HG03378 (cell line): ENCODE measurements around the gene KLK15.
A peak's percentile ranks its signal among the peaks of the same experiment; 100 is the strongest.
"Not testable (repeated sequence)": the region's sequence is repeated elsewhere in the genome, so short reads cannot be mapped to it uniquely, and the experiment has no call there.

Experiments
- ATAC-seq: cut with Tn5 transposase; IDR thresholded peaks from one replicate; pipeline ENCODE4 v1.9.1; 2021; ENCODE audit warnings: mild to moderate bottlenecking, moderate library complexity; ENCODE audit not compliant: unreplicated experiment

Gene KLK15

DNA sequence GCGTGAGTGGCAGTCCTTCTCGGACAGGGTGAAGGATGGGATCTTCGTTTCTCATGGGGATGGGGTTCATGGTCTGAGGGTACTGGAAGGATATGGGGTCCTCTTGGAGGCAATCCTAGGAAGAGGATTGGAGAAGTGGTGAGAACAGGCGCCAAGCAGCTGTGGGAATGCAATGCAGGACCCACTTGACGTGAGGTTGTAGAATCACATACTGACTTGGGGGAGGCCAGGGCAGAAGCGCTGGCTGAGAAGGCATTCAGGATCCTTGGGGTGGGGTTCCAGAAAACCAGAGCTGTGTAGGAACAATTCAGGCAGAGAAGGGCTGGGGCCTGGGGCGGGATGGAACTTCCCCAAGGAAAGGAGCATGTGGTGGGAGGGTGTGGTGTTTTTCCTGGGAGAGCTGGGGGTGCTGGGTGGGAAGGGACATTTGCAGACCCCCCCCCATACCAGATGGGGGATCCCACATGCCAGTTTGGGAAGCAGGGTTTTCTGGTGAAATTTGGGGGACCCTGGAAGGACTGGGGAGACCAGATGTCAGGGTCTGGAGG lies 10.6 kb downstream of the KLK15 start:
- ATAC-seq: no peak

GRCh38 chr19:50821622-50822021 lies 11.8 kb downstream of the KLK15 start:
- ATAC-seq: no peak

GRCh38 chr19:50821248-50821612 lies 12.1 kb downstream of the KLK15 start:
- no peak for ATAC-seq

DNA sequence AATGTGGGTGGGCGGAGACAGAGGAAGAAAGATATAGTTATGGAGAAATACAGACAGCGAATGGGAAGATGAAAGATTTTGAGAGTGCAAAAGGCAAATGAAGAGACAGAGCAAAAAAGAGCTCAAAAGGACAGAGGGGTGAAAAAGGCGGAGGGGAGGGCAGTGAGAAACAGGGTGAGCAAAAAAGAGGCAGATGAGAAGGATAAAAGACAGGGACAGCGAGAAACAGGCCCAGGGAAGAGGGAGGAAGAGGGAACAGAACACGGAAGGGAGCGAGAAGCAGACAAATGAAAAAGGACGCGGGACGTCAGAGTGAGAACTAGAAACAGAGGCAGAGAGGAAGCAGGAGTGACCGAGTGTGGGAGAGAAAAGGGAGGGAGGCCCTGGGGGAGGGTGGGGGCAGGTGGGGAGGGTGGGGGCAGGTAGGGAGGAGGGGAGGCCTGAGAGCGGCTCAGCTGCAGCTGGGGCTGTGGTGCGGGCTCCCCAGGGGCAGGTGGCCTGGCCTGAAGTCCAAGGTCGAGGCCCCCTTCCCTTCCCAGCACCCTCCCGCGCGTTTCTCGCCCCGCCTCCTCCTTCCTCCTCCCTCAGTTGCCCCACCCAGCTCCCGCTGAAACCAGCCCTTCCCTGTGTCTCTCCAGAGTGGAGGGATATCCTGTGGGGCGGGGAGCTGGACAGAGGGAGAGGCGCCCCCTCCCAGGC lies 12.7 kb downstream of the KLK15 start:
- no peak for ATAC-seq

GRCh38 chr19:50820086-50820485 lies 13.3 kb downstream of the KLK15 start:
- ATAC-seq: no peak

GRCh38 chr19:50819636-50820035 lies 13.7 kb downstream of the KLK15 start:
- no peak for ATAC-seq

- ATAC-seq: no peak
Measured at GRCh38 chr19:50818859-50819472, 14.4 kb downstream of the KLK15 start.

DNA sequence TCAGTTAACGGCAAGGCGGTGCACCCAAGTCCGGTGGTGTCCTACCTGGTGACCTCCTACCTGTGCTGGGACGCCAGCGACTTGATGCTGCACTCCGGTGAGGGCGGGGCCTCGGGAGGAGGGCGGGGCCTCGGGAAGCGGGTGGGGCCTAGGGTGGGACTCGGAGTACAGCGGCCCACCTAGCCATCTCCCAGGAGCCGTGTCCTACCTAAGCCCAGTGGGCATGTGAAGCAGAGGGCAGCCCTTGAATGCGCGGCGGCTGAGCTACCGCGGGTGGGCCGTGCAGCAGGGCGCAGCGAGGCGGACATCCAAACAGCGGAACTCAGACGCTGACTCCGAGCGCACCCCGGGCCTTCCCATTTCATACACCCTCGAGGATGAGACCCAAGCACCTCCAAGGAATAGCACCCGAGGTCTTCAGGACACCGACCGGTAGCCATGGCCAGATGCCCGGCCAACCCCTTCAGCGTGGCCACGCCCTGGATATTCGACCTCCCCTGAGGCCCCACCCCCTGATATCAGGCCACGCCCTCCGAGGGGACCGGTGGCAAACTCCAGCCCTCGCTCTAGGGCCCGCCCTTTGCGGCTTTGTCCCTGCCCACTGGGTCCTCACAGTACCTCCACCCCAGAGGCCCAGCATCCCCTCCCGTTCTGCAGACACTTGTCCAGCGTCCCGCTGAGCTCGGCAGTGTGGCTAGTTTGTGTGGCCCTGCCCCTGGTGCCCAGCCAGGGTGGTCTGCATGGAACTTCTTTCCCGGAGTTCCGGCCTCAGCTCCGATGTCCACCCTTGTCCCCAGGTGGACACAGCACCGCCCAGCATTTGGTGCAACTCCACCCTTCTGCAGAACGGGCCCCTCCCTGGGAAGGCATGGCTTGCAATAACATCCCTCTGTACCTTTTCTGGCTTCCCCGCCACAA lies 15.2 kb downstream of the KLK15 start:
- peak; percentile 34 for ATAC-seq

GRCh38 chr19:50815439-50815838 lies 17.9 kb downstream of the KLK15 start:
- ATAC-seq: no peak

GRCh38 chr19:50814883-50815282 lies 18.5 kb downstream of the KLK15 start:
- no peak for ATAC-seq

DNA sequence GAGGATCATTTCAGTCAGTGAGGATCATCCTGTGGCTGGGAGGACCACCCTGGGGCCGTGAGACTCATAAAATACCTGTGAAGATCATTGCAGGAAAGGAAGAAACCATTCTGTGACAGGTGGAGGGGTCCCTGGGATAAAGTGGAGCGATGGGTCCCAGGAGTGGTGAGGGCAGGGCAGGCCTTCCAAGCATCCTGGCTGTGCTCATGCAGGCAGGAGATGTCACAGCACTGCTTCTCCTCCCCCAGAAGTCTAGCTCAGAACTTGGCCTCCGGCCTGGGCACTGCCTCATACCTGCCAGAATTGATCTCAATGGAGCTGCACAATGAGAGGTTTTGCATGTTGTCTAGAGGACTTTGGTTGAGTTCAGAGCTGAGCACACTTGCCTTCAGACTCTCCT lies 20.9 kb downstream of the KLK15 start:
- ATAC-seq: no peak

- ATAC-seq: not testable (repeated sequence)
Measured at GRCh38 chr19:50811622-50812238, 21.6 kb downstream of the KLK15 start.

DNA sequence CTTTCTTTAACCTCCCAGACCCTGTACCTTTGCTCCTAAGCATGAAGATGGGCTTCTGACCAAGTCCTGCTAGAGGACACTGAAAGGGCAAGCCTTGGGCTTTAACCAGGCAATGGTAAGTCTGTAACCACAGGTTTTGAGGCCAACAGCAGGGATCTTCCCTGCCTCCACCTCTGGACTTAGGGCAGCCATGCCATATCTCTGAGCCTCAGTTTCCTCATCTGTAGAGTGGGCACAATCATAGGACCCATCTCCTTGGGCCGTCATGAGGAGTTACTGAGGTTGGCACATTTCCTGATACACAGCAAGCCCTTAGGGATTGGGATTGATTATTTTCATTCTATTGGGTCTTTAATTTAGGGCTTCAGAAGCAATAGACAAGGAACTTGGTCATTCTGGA lies 24.5 kb downstream of the KLK15 start:
- no peak for ATAC-seq

DNA sequence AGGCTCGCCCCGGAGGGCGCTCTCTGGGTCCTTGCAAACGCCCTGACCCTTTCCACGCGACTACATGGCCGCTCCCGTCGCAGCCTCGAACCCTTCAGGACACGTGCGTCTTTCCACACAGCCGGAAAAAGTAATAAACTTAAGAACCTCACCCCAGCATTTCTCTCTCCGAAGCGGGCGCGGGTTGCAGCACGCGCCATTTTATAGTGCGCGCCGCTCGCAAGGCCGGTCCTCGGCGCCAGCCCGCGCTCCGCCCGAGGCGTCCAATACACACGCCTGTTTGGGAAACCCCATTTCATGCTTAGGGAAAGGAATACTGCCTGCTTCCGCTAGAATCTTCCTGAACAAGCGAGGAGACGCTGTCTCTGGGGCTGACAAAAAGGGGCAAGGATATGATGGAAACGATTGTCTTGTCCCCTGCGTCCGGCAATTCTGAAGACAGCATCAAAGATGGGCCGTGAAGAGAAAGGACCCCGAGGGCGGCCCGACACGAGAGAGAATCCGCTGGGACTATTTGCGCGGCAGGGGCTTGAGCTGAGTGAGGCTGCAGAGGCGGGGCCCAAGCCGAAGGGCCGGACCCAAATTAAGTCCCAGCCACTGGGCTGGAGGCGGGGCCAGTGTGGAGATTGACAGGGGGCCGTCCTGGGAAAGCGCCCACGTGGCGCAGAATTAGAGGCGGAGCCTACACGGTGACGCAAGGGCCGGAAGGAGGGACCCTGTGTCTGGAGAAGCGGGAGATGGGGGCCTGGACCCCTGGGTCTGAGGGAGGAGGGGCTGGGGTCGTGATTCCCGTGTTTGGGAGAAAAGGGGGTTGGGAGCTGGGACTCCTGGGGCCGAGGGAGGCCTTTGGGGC lies 28.7 kb downstream of the KLK15 start:
- peak; percentile 77 for ATAC-seq

DNA sequence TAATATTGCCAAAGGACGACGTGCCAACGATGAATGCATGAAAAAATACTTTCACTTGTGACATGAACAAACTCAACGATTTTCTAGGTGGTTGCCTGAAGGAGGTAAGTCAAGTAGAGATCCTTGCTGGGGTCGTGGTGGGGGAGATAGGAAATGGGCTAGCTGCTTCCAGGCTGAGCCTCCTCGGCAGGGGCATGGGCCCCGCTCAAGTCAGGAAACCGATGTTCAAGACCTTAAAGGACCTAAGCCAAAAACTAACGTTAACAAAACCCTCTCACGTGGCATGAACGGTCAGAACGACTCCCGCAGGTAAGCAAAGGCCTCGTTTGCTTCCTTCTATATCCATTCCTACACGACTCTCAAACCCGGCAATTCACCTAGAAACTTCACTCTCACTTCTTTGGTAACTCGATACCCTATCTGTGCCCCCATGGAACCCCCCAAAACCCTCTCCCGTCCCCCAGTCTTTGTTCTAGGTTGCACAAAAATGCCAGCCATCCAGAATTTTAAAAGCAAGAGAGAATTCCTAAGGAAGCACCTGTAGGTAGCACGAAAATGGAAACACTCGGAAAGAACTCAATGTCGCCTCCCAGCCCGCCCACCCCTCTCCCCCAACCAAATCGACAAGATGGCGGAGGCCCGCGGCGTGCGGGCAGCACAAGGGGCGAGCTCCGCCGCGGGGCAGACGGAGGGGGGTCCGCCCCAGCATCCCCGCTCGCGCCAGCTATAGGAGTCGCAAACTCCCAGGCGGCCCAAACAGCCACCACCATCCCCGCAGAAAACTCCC lies 29.5 kb downstream of the KLK15 start:
- ATAC-seq: no peak

DNA sequence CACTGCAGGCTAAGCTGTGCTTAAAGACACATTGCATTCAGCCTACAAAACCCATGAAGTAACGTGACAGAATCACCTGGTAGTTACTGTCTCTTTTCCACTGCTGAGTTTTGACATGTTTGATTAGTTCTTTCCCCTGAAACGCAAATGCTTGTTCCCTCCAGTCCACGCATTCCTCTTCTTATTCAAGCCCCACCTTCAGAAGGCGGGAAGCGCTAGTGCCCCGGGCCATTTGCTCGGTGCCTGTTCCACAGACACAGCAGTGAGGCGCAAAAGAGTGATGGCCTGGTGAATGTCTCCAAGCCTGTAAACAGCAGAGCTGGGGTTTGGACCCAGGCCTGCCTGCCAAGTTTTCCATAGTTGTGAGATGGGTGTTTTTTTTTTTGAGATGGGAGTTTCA lies 32.3 kb downstream of the KLK15 start:
- ATAC-seq: no peak

DNA sequence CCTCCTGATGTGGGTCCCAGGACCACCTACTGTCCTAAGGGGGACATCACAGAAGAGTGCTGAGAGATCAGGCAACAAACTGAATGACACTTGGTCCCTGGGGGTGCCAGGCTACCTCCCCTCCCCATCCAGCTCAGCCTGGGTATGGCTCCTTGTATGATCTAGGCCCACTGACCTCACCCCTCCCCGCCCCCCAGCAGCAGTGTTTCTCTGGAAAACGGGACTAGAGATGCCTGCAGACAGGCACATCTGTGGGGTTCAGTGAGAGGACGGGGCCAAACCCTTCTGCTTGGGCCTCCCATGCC lies 33.9 kb downstream of the KLK15 start:
- no peak for ATAC-seq

GRCh38 chr19:50798659-50799546 lies 34.5 kb downstream of the KLK15 start:
- no peak for ATAC-seq
